Left hindlimb (tissue), 1 donor: ENCODE measurements around the gene ZNF804A.

Experiments
- DNase-seq: peaks from one replicate; pipeline ENCODE4 v3.0.0-alpha.2; 2018

ZNF804A gene

GRCh38 chr2:184971546-184972068, 373.3 kb downstream of the ZNF804A start:
- no peak for DNase-seq
